ENCODE results near the gene GRM7.

- TF ChIP-seq CTCF (IDR thresholded peaks at IDR 0.05), result no peak
- TF ChIP-seq POLR2A (IDR thresholded peaks at IDR 0.05), result no peak
Observed at GRCh38 chr3:7630925-7631324, 770.0 kb downstream of the GRM7 start.
